ENCODE measurements around the gene RREB1. TPM values are rescaled to one million over a fixed set of nuclear protein-coding genes. Genes with fewer than 3 reads are reported as not detected.
A peak's percentile ranks its signal among the peaks of the same experiment; 100 is the strongest.

RREB1 gene
- total and polyA plus RNA-seq, 7 experiments from 2014 or later = 4.2 to 56.7 (median 49.2) TPM

DNA sequence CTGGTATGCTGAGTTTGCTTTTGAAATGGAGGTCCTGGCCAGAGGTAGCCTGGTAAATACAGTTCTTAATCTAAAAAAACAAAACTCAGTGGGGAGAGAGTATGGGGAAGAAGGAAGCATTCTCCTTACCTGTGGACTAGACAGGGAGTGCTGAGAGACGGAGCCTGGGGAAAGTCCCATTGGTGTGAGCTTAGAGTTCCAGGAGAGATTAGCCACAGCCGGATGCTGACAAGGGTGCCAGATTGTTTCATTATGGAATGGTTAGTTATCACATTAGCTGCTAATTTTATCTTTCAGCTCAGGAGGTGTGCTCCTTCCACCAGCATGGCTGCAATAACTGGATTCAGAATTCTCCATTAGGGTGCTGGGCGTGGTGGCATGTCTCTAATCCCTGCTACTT lies 75.9 kb downstream of the RREB1 start:
- POLR2A ChIA-PET = no interaction called here
- Histone ChIP-seq H3K36me3 (ENCODE audit: control insufficient read depth in 2 of 3, insufficient read depth in 3 of 3, low read length in 3 of 3) (peaks cover 8 to 74% (median 9%) of the 10 kb centered on the region in 3 experiments), H3K27ac (ENCODE audit: low read depth, low read length) (no peak overlapping the region), H3K4me3 (ENCODE audit: low read length) (no peak overlapping the region), H3K4me1 (ENCODE audit: control insufficient read depth in 2 of 2, insufficient read depth in 2 of 2, low read length in 2 of 2) (no peaks in the 10 kb centered on the region), H3K27me3 (ENCODE audit: control insufficient read depth in 2 of 2, insufficient read depth in 2 of 2, low read length in 2 of 2) (no peaks in the 10 kb centered on the region), H3K9me3 (ENCODE audit: control insufficient read depth in 2 of 3, low read length in 3 of 3) (no peaks in the 10 kb centered on the region)
- DNase-seq (no peak), ATAC-seq (no peak)
- Mint-ChIP-seq H3K9me3 (no peaks in the 10 kb centered on the region), H3K27ac (no peak overlapping the region), H3K4me3 (no peak overlapping the region), H3K4me1 (peaks cover 0 to 7% (median 3%) of the 10 kb centered on the region in 7 donors), H3K27me3 (no peaks in the 10 kb centered on the region), H3K36me3 (peaks cover 21 to 70% (median 46%) of the 10 kb centered on the region in 5 donors)
- intact Hi-C loops (cut with micrococcal nuclease) = no loop called here
- CTCF ChIA-PET = no interaction called here

DNA sequence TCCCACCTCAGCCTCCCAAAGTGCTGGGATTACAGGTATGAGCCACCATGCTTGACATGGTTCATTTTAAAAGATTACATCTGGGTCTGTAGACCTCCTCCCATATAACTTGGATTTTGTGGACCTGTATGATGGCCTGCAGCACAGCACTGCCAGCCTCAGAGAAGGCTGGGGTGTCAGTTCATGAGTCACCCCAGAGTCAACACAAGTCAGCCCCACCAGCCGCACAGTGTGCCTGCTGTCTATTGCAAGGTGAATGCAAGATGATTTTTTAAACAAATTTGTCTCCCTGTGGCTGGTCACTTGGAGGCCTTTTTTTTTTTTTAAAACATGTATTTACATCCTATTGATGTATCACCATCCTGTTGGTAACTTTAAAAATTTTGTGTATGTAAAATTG lies 76.7 kb downstream of the RREB1 start:
- Mint-ChIP-seq H3K9me3 (no peaks in the 10 kb centered on the region), H3K36me3 (peaks cover 21 to 72% (median 49%) of the 10 kb centered on the region in 5 donors), H3K27me3 (no peaks in the 10 kb centered on the region), H3K4me1 (peaks cover 0 to 7% (median 3%) of the 10 kb centered on the region in 7 donors), H3K27ac (peak overlapping the region in 2 of 9 donors; percentile 25 to 60), H3K4me3 (no peak overlapping the region)
- no peaks in the 10 kb centered on the region for H3K27me3 ChIP-seq (ENCODE audit: control insufficient read depth in 2 of 2, insufficient read depth in 2 of 2, low read length in 2 of 2)
- CTCF ChIA-PET = no interaction called here
- H3K4me1 ChIP-seq (ENCODE audit: control insufficient read depth in 2 of 2, insufficient read depth in 2 of 2, low read length in 2 of 2) = no peaks in the 10 kb centered on the region
- no peak for DNase-seq
- intact Hi-C loops (cut with micrococcal nuclease) = no loop called here
- no peak overlapping the region for H3K27ac ChIP-seq (ENCODE audit: low read depth, low read length)
- H3K4me3 ChIP-seq (ENCODE audit: low read length) = no peak overlapping the region
- H3K9me3 ChIP-seq (ENCODE audit: control insufficient read depth in 2 of 3, low read length in 3 of 3) = no peaks in the 10 kb centered on the region
- ATAC-seq = no peak
- POLR2A ChIA-PET = interaction anchor here (0.6 kb wide), 1 partner anchor 20 kb away, joined by 4 read pairs; no protein-coding TSS in a partner anchor
- peaks cover 8 to 82% (median 9%) of the 10 kb centered on the region in 3 experiments for H3K36me3 ChIP-seq (ENCODE audit: control insufficient read depth in 2 of 3, insufficient read depth in 3 of 3, low read length in 3 of 3)

DNA sequence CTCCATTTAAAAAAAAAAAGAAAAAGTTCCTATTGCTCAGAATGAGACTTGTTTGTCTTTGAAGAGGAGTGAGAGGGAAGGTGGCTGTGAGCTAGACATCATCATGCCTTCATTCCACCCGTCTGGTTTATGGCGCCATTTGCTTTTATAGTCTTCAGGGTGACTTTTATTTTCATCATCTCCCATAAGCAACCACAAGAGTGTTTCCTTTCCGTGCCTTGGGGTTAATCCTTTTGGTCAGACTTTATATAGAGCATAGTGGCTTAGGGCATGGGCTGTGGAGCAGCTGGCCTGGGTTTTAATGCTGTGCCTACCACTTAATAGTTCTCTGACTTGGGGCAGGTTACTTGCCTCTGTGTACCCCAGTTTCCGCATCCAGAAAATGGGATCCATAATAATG lies 77.8 kb downstream of the RREB1 start:
- no peaks in the 10 kb centered on the region for H3K27me3 Mint-ChIP-seq
- Histone ChIP-seq H3K4me1 (ENCODE audit: control insufficient read depth in 2 of 2, insufficient read depth in 2 of 2, low read length in 2 of 2) (no peaks in the 10 kb centered on the region), H3K4me3 (ENCODE audit: low read length) (no peak overlapping the region), H3K36me3 (ENCODE audit: control insufficient read depth in 2 of 3, insufficient read depth in 3 of 3, low read length in 3 of 3) (peaks cover 1 to 81% (median 4%) of the 10 kb centered on the region in 3 experiments), H3K9me3 (ENCODE audit: control insufficient read depth in 2 of 3, low read length in 3 of 3) (no peaks in the 10 kb centered on the region), H3K27me3 (ENCODE audit: control insufficient read depth in 2 of 2, insufficient read depth in 2 of 2, low read length in 2 of 2) (no peaks in the 10 kb centered on the region), H3K27ac (ENCODE audit: low read depth, low read length) (no peak overlapping the region)
- ChIA-PET POLR2A (interaction anchor here (0.7 kb wide), 1 partner anchor 42 kb away, joined by 3 read pairs; no protein-coding TSS in a partner anchor), CTCF (no interaction called here)
- H3K27ac Mint-ChIP-seq = peak overlapping the region in 1 of 9 donors; percentile 57
- H3K4me1 Mint-ChIP-seq = peaks cover 0 to 7% (median 3%) of the 10 kb centered on the region in 7 donors
- intact Hi-C loops (cut with micrococcal nuclease) = loop anchor here in 1 of 2 donors (5.0 kb wide), 1 partner anchor 73 kb away; no protein-coding TSS in a partner anchor
- DNase-seq = no peak
- no peaks in the 10 kb centered on the region for H3K9me3 Mint-ChIP-seq
- H3K36me3 Mint-ChIP-seq = peaks cover 19 to 75% (median 46%) of the 10 kb centered on the region in 5 donors
- no peak overlapping the region for H3K4me3 Mint-ChIP-seq
- no peak for ATAC-seq

DNA sequence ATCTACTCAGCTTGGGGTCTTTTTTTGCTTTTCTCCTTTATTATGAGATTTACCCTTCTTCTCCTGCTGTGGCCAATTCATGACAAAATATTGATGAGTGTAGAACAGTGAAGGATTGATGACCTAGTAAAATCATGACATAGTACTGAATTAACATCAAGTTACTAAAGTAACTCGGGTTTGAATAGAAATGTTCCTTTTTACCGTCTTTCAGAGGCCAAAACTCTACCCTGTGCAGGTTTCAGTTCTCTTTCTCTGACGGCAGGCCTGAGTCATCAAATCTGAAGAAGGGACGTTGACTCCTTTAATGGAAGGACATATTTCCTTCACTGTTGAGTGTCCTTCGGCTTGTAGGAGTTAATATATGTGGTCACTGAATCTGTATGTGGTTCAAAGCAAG lies 80.7 kb downstream of the RREB1 start:
- peaks cover 0 to 58% (median 4%) of the 10 kb centered on the region in 3 experiments for H3K36me3 ChIP-seq (ENCODE audit: control insufficient read depth in 2 of 3, insufficient read depth in 3 of 3, low read length in 3 of 3)
- H3K4me3 Mint-ChIP-seq = peak overlapping the region in 1 of 10 donors; percentile 29
- no peaks in the 10 kb centered on the region for H3K4me1 ChIP-seq (ENCODE audit: control insufficient read depth in 2 of 2, insufficient read depth in 2 of 2, low read length in 2 of 2)
- peaks cover 5 to 84% (median 43%) of the 10 kb centered on the region in 5 donors for H3K36me3 Mint-ChIP-seq
- no peaks in the 10 kb centered on the region for H3K9me3 ChIP-seq (ENCODE audit: control insufficient read depth in 2 of 3, low read length in 3 of 3)
- intact Hi-C loops (cut with micrococcal nuclease) = loop anchor here in 1 of 2 donors (5.0 kb wide), 1 partner anchor 76 kb away; no protein-coding TSS in a partner anchor
- peak overlapping the region in 1 of 9 donors; percentile 42 for H3K27ac Mint-ChIP-seq
- DNase-seq (no peak), ATAC-seq (peak; percentile 80)
- H3K27me3 Mint-ChIP-seq = no peaks in the 10 kb centered on the region
- no peaks in the 10 kb centered on the region for H3K27me3 ChIP-seq (ENCODE audit: control insufficient read depth in 2 of 2, insufficient read depth in 2 of 2, low read length in 2 of 2)
- H3K9me3 Mint-ChIP-seq = no peaks in the 10 kb centered on the region
- peaks cover 2 to 10% (median 7%) of the 10 kb centered on the region in 7 donors for H3K4me1 Mint-ChIP-seq
- H3K4me3 ChIP-seq (ENCODE audit: low read length) = no peak overlapping the region
- H3K27ac ChIP-seq (ENCODE audit: low read depth, low read length) = no peak overlapping the region
- POLR2A ChIA-PET = interaction anchor here (0.6 kb wide), 1 partner anchor 71 kb away, joined by 3 read pairs; no protein-coding TSS in a partner anchor
- CTCF ChIA-PET = no interaction called here

DNA sequence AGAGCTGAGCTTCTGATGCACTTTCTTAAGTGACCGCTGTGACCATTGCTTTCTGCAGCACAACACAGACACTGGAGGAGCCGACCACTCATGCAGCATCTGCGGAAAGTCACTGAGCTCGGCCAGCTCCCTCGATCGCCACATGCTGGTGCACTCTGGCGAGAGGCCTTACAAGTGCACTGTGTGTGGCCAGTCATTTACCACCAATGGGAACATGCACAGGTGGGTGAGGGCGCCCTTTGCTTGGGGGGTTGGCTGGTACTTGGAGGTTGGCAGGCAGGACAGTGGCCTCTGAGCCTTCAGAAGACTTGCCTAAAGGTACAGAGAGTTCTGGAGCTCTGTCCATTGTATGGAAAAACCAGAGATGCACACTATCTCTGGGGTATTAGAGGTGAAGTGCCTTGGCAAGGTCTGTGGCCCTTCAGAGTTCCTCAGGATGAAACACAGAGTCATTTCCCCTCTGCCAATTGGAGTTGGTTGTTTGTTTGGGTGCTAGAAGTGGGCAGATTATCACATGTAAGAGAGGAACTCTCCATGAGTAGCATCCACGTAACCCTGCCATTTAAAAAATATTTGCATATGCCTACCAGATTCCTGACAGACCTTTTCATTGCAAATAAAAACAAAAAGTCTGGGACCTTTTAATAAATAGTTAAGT lies 81.5 kb downstream of the RREB1 start:
- Mint-ChIP-seq H3K27me3 (no peaks in the 10 kb centered on the region), H3K27ac (peak overlapping the region in 1 of 9 donors; percentile 4), H3K36me3 (peaks cover 5 to 80% (median 41%) of the 10 kb centered on the region in 5 donors), H3K4me1 (peaks cover 4 to 16% (median 8%) of the 10 kb centered on the region in 7 donors), H3K4me3 (no peak overlapping the region), H3K9me3 (no peaks in the 10 kb centered on the region)
- no peaks in the 10 kb centered on the region for H3K9me3 ChIP-seq (ENCODE audit: control insufficient read depth in 2 of 3, low read length in 3 of 3)
- H3K27me3 ChIP-seq (ENCODE audit: control insufficient read depth in 2 of 2, insufficient read depth in 2 of 2, low read length in 2 of 2) = no peaks in the 10 kb centered on the region
- H3K4me1 ChIP-seq (ENCODE audit: control insufficient read depth in 2 of 2, insufficient read depth in 2 of 2, low read length in 2 of 2) = no peaks in the 10 kb centered on the region
- CTCF ChIA-PET = no interaction called here
- ATAC-seq = no peak
- DNase-seq = no peak
- no peak overlapping the region for H3K4me3 ChIP-seq (ENCODE audit: low read length)
- peaks cover 0 to 53% (median 4%) of the 10 kb centered on the region in 3 experiments for H3K36me3 ChIP-seq (ENCODE audit: control insufficient read depth in 2 of 3, insufficient read depth in 3 of 3, low read length in 3 of 3)
- POLR2A ChIA-PET = no interaction called here
- intact Hi-C loops (cut with micrococcal nuclease) = loop anchor here in 1 of 2 donors (5.0 kb wide), 1 partner anchor 77 kb away; no protein-coding TSS in a partner anchor
- H3K27ac ChIP-seq (ENCODE audit: low read depth, low read length) = no peak overlapping the region

DNA sequence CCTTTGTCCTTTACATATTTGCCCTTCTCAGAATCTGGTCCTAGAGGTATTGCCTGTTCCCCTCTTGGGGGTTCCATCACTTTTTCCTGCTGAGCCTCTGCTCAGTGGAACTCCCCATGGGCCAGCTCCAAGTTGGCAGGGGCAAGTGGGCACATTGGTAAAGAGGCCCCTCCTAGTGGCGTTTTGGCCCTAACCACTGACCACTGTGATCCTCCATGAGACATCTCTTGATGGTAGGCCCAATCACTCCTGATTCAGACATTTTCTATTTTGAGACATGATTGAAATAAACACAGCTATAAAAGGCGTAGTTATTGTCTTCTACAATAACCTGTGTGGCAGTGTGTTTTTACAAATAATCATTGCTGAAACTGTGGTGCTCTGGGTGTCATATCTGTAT lies 83.0 kb downstream of the RREB1 start:
- no peaks in the 10 kb centered on the region for H3K27me3 Mint-ChIP-seq
- DNase-seq = no peak
- H3K27ac Mint-ChIP-seq = peak overlapping the region in 1 of 9 donors; percentile 18
- H3K4me1 Mint-ChIP-seq = peaks cover 14 to 31% (median 23%) of the 10 kb centered on the region in 7 donors
- H3K27ac ChIP-seq (ENCODE audit: low read depth, low read length) = no peak overlapping the region
- peaks cover 5 to 71% (median 43%) of the 10 kb centered on the region in 5 donors for H3K36me3 Mint-ChIP-seq
- H3K4me3 ChIP-seq (ENCODE audit: low read length) = no peak overlapping the region
- intact Hi-C loops (cut with micrococcal nuclease) = no loop called here
- no peak overlapping the region for H3K4me3 Mint-ChIP-seq
- H3K9me3 ChIP-seq (ENCODE audit: control insufficient read depth in 2 of 3, low read length in 3 of 3) = no peaks in the 10 kb centered on the region
- POLR2A ChIA-PET = interaction anchor here (0.5 kb wide), 1 partner anchor 143 kb away, joined by 3 read pairs; no protein-coding TSS in a partner anchor
- CTCF ChIA-PET = interaction anchor here (0.6 kb wide), 1 partner anchor 499 kb away, joined by 3 read pairs; no protein-coding TSS in a partner anchor
- no peaks in the 10 kb centered on the region for H3K9me3 Mint-ChIP-seq
- peaks cover 0 to 7% of the 10 kb centered on the region in 2 donors for H3K4me1 ChIP-seq (ENCODE audit: control insufficient read depth in 2 of 2, insufficient read depth in 2 of 2, low read length in 2 of 2)
- H3K27me3 ChIP-seq (ENCODE audit: control insufficient read depth in 2 of 2, insufficient read depth in 2 of 2, low read length in 2 of 2) = no peaks in the 10 kb centered on the region
- peaks cover 0 to 41% (median 4%) of the 10 kb centered on the region in 3 experiments for H3K36me3 ChIP-seq (ENCODE audit: control insufficient read depth in 2 of 3, insufficient read depth in 3 of 3, low read length in 3 of 3)
- no peak for ATAC-seq

Data from naive thymus-derived CD4-positive, alpha-beta T cell (primary cell).